HG02870 (cell line): ENCODE results near the gene SMCO2.
"Not testable (repeated sequence)": the region's sequence is repeated elsewhere in the genome, so short reads cannot be mapped to it uniquely, and the experiment has no call there.

Source experiments
- ATAC-seq: cut with Tn5 transposase; IDR thresholded peaks from one replicate; pipeline ENCODE4 v1.9.1; 2021; ENCODE audit warnings: mild to moderate bottlenecking, moderate library complexity; ENCODE audit not compliant: unreplicated experiment

Gene SMCO2

DNA sequence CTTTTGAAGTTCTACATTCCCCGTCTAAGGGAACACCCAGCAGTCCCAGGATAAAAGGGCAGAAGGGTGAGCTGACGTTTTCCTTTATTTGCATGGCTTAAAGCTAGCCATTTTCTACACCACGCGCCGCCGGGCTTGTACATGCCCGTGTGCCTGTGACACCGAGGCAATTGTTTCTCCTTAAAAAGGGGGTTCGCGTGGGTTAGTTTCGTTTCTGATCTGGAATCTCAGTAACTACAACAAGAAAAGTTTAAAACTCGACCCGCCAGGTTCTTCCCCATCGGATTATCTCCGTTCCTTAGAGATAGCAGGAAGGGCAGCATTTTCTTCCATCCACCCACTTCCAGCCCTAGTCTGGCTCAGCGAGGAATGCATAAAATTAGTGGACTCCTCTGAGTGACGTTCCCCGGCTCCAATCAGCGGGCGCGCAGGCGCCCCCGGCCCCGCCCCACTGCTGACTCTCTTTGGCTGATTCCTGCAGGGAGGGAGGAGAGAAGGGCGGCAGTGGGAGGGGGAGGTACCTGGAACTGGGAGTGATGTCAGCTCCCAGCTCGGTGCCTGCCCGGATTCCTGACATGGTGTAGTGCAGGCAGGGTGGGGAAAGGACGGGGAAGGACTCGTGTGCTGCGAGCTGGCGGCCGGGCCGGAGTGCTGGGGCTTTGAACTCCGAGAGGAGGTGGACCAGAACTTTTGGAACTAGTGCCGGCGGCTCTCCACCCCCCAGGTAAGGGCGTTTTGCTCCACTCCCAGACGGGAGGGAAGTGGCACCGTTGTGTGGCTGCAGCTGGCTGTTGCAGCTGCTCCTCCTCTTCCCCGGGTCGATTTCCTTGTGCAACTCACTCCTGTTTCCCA lies 77.3 kb downstream of the SMCO2 start, which contains the start of gene PPFIBP1:
TSS of gene PPFIBP1 (plus strand) at position 565 of the 852 bp plus-strand sequence. CDS start 109,191 bp downstream, outside the sequence.
- ATAC-seq, result peak; percentile 94

DNA sequence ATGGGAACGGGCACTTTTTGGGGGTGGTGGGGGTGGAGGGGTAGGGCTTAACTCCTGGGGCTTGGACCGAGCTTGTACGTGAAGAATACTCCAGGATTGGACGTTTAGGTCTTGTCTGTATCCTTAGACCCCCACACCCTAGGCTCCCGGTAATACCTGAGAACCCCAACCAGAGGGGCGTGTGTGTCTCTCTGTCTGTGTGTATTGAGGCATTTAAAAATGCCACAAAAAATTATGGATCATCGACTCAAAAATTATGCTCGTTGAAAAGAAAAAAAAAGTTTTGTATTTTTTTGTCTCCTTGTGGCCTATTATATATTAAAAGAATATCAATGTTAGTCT lies 77.9 kb downstream of the SMCO2 start:
- ATAC-seq, result no peak

DNA sequence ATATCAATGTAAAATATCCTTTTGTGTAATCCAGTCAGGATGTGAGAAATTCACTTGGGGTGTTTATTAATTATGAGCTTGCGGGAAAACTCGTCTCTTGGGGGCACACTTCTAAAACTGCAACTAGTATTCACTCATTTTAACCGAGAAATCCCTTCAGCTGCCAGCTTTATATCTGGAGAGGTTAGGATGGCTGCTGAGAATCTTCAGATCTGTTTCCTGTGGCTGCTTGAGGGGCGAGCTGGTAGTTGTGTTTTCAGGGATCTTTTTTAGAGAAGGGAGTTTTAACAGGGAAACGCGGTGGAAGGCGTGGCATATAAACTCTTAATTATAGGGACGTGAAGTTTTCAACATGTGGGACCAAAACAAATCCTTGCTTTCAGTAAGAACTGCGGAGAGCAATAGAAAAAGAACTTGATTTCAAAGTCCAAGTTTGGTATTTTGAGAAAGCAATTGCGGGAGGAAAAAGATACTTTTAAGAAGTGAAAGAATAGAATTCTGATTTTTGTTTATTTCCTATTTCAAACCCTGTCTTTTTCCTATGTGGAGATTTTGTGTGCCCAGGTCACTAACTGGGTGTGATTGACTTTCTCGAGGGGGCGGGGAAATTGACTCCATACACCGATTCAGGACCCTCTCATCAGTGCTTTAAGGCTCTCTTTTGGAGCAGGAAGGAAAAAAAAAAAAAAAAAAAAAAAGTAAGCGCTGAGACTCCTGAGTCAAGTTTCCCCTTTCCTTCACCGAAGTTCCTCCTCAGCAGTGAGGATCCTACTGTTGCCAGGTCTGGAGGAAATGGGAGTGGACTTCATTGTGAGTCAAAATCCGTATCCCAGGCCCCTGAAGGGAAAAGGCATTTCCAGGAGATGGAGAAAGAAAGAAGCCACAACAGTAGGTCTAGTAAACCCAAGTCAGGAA lies 78.6 kb downstream of the SMCO2 start:
- ATAC-seq, result no peak

DNA sequence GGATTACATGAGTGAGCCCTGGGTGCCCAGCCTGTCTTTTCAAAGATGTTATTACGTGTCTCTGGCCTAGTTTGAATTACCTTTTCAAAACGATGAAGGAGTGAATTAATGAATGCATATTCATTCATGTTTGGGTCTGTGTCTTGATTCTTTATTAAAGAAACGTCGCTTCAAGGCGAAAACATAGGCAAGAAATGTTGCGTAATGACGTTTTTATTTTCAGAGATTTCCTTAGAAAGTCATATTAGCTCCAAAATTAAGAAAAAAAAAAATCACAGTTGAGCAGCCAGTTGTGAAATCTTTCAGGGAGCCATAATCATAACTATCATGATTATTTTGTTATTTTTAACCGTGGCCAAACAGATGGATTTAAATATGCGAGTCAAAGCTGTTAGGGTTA lies 81.0 kb downstream of the SMCO2 start:
- no peak for ATAC-seq

DNA sequence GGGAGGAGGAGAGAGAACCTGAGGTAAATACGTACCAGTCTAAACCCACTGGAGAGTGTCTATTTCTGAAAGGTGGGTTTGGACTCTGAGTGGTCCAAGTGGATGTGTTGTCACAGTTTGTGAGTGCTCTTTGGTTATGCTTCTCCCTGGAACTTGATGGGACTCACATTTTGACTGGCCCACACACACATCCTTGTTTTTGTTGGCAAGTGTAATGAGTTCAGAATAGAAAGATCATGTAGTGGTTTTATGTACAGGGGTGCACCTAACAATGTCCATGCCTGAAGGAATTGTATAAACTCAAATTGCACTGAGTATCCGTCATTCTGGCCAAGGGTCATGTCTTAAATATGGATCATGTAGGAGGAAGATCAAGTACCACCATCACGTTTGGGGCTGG lies 82.3 kb downstream of the SMCO2 start:
- no peak for ATAC-seq

DNA sequence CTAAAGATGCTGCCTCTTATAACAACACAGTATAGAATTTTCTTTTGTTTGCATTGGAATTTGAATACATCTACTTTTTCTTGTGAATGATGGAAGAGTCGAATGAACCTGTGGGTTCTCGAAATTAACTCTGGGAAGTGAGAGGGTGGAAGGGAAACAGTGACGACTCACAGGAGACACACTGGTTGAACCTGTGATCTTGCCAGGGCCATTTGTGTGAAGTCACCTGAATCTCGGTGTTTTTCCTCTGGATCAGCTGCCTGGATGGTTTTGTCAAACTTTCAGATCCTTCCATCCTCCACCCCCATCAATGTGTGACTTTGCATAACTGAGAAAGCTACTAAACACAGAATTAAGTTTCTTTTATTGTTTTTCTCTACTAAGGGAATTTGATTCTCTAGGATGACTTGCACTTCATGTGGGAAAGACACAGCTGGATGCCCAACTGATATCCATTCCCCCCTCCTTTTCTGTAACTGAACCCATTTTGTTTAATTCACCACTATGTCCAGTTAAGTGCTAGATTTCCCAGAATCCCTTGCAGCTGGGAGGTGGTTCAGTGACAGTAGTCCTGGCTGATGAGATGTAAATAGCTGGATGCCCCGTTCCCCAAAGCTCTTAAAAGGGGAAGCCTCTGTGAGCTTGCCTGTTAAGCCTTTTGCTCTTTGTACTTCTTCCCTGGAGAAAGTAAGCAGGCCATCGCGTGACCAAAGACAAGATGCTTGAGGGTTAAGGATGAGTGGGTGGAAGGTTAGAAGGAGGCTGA lies 83.8 kb downstream of the SMCO2 start:
- ATAC-seq, result no peak

DNA sequence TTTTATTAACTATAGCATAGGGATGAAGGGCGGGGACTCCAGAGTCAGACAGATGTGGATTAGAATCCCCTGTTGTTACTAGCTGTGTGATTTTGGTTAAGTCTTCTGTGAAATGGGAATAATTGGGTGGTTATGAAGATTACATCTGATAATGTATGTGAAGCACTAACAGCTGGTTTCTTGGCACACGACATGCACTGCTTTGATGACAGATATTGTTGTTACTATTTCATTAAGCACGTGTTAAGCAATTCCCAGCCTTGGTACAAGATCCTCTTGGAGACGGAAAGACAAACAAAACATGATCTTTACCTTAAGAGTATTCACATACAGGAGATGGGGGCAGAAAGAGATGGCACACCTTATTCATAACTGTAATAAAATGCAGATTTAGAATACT lies 85.4 kb downstream of the SMCO2 start:
- no peak for ATAC-seq

DNA sequence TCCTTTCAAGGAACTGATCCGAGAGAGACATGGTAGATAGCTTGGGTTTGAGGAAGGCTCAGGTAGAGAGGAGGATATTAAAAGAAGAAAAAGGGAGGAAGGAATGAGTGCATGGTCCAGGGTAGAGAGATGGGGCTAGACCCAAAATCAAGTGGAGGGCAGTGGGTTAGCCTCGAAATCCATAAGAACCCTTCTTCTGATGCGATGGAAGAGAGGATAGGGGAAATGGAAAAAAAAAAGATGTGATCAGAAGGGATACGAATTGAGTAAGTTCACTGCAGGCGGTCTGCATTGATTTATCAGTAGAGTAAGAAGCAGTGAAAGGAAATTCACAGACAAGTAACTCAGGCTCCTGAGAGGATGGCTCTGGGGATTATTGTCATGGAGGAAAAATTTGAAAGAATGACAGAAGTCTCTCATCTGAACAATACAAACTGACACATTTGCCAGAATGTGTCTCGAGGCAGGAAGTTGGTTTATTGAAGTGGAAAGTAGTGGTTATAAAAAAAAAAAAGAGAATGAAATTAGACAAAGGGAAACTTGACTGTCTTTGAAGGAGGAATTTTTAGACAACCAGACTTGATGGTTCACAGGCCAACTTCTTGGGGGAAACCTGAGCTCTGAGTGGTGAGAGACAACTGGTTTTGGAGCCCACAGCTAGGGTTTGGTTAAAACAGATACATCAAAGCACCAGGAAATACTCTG lies 87.7 kb downstream of the SMCO2 start:
- ATAC-seq, result peak; percentile 69

DNA sequence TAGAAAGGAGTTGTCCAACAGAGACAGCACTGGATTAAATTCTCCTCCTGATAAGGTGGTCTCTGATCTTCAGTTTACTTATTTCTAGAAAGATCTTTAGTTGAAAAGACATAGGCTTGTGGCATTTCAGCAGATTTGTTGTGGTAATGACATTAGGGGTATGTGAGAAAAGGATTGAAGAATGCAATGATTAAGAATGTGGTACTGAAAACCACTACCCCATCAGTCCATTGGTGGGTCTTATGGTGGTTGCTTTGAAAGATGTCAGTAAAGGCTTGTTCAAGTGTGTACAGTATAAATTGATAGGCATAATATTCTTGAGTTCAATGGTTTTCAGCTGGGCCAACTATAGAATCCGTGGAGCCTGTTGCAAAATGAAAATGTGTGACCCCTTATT lies 88.2 kb downstream of the SMCO2 start:
- peak; percentile 25 for ATAC-seq

DNA sequence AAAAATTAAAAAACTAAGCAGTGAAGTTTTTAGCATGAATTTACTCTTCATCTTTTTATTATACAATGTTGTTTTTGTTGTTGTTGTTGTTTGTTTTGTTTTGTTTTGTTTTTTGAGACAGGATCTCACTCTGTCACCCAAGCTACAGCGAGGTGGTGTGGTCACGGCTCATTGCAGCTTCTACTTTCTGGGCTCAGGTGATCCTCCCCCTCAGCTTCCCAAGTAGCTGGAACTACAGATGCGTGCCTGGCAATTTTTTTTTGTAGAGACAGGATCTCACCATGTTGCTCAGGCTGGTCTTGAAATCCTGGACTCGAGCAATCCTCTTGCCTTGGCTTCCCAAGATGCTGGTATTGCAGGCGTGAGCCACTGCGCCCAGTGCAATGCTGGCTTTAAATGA lies 88.8 kb downstream of the SMCO2 start:
- ATAC-seq, result no peak

DNA sequence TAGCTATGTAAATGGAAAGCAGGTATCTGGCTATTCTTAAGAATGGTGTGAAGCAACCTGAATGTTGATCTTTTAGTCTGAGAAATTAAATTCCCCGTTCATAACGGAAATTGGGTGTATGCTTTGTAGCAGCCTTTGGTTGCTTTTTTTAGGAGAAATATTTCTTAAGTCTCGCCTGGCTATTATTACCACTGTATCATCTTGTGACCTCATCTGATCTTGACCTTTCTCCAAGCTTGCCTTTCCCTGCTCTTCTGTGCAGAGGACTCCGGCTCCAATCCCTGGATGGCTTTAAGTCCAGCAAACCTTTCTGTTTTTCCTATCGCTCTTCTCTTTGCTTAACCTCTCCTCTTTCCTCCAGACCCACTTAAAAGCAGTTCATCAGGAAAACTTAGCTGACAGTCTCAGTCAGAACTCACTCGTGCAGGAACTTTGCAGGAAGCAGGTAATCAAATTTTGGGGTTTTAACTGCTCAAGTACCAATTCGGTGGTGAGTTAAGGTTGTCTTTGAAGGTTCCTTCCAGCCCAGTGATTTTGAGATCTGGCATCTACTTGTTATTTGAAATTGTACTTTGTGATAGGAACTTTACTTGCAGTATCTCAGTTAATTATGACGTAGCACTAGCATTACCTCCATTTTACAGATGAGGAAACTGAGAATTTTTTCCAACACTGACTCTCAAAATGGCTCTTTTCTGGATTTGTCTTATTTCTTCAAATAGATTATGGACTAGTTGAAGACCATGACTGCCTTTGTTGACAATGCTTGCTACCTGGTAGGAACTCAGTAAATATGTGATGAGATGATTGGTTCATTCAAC lies 91.5 kb downstream of the SMCO2 start:
- ATAC-seq, result no peak

DNA sequence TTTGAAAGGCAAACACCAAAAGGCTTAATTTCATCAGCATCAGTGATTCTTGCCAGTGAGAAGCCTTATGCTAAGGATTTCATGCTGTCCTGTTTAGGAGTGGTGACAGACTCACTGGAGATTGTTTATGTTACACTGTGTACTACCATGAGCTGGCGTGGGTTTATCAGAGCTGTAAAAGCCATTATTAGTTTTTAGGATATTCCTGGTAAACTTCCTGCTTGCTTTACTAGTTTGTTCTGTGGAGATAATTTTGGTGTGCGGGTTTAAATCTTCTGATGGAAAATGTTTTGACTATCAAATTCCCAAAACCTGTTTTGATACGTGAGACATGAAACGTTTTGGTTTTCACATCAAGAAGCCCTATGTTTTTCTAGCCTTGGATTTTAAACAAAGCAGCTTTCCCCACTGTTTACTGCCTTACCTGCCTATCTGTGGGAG lies 92.7 kb downstream of the SMCO2 start:
- no peak for ATAC-seq

DNA sequence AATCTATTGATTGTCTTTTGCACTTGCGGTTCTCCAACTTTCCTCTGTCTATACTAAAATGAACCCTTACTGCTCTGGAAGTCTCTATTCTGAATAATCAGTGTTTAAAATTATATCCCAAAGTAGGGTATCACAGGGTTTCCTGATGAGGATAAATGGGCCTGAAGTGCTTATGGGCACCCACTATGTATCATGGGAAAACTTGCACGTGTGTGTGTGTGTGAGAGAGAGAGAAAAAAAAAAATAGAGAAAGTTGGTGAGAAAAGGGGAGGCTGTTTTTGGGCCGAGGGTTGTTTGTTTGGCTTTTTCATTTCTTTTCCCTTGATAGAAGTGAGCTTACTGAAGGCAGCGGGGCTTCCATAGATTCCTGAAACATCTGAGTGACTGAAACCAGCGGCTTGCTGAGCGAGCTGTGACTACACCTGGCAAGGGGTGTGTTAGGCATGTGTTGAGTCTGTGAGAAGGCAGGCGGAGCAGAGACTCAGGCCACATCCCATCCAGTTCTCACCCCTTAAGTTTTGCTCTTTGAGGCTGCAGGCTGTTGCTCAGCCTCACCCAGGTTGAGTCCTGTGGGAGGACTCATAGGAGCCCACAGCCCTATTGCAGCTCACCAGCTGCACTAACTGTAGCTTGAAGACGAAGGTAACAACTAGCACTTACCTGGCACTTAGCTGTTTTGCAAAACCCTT lies 94.6 kb downstream of the SMCO2 start:
- no peak for ATAC-seq

DNA sequence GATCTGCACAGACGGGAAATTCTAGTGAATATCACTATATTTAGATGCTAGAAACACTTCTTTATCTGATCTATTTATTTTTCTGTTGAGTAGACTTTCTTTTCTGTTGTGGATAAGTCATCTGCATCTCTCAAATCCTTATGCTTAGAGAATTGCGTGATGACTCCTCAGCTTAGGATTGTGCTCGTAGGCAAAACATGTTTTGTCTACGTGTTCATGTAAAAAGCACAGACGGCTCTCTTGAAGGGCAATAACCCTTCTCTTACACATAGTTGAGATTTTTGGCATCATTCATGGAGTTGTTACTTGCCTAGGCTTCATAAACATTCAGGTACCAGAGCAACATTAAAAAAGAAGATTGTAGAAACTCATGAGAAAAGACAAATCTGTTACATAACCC lies 96.1 kb downstream of the SMCO2 start:
- no peak for ATAC-seq

DNA sequence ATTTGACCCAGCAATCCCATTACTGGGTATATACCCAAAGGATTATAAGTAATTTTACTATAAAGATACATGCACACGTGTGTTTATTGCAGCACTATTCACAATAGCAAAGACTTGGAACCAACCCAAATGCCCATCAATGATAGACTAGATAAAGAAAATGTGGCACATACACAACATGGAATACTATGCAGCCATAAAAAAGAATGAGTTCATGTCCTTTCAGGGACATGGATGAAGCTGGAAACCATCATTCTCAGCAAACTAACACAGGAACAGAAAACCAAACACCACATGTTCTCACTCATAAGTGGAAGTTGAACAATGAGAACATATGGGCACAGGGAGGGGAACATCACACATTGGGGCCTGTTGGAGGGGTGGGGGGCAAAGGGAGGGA lies 98.3 kb downstream of the SMCO2 start:
- not testable (repeated sequence) for ATAC-seq

DNA sequence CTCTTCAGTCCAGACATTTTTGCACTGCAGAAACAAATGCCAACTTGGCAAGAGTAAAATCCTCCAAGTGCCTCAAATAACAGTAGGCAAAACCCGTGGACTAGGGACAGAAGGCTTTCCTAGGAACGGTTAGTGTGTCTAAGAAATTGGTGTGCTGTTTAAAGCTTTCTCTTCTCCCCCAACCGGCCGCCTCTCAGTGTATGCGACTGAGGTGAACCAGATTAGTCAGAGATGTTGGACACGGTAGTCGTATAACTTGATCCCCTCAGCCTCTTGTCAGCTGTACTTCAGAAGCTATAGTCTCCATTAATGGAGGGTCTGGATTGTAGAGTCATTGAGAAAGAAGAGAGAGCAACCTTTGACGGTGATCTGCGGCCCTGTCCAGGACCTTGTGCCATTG lies 99.1 kb downstream of the SMCO2 start:
- no peak for ATAC-seq

DNA sequence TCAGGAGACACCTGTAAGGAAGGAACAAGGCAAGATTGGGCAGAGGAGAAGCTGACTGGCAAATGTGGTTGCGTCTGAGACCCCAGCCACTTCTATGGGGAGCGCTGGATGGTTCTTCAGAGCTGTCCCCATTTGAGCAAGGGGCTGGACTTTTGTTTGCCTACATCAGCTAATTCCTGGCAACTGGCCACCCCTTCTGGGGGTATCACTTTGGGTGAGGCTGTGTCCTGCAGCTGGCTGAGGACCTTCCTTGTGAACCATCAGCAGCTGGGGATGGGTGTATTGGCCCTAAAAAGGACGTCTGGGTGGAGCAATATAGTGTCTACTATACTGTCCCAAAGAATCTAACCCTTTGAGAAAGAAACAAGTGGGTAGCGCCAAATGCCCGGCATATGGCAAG lies 101.1 kb downstream of the SMCO2 start:
- no peak for ATAC-seq

DNA sequence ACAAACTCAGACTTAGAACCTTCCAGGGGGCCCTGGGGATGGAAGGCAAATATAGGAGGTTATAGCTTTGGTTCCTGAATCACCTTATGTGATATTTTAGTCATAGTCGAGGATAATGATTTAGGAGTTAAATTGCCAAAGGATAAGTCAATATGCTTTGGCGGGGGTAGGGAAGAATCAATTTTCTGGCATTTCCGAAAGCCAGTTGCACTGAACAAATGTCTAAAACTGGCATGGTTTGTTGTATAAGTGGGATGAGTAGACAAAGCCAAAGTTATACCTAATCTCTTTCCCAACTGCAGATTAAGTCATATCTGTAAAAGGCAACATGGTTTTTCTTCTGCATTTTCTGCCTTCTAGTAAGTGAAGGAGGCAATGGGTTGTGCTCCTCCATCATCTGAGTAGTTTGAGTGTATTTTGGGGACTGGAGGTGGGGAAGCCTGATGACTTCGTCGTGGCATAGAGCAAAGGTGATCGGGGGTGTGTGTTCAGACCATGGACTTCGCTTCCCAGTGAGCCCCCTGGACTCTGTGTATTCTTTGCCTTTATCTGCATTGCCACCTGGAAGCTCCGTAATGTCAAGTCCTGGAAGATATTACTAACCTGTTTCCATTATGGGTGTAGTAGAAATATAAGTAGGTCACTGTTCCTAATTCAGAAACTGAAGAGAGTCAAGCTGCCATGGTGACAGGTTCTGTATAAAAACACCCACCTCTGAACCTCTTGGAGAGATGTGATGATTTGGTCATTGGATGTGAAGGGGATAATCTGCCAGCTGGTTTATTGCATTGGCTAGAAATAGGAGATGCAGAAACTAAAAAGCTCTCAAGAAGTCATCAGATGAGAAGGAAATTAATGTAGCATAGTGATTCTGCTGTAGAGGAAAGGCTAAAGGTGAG lies 102.0 kb downstream of the SMCO2 start:
- ATAC-seq, result no peak
